ENCODE data around the gene CTSZ. TPM values are rescaled to one million over a fixed set of nuclear protein-coding genes. Genes with fewer than 3 reads are reported as not detected.

CTSZ gene
- total RNA-seq, 1 experiment from 2014 or later, result 26.3 TPM

GRCh38 chr20:59042151-59042795, 35.2 kb upstream of the CTSZ start, which contains the start of gene PRELID3B (continued):
- TF ChIP-seq E2F4 (CRISPR knock-in tag; IDR thresholded peaks at IDR 0.05; ENCODE audit: borderline replicate concordance, low read depth), result no peak
- TF ChIP-seq MYBL2 (CRISPR knock-in tag; IDR thresholded peaks at IDR 0.05), result peak; percentile 62; the same call in 1 of the 2 replicates
- no peak for TF ChIP-seq TEAD1 (CRISPR knock-in tag; IDR thresholded peaks at IDR 0.05)
- 0 out of 2 replicates have a peak, but pooled peaks have one; percentile 60 for TF ChIP-seq AFF4 (CRISPR knock-in tag; IDR thresholded peaks at IDR 0.05; ENCODE audit: borderline replicate concordance)
- TF ChIP-seq NR3C1 (CRISPR knock-in tag; conservative IDR thresholded peaks at IDR 0.05; ENCODE audit: low read depth), result no peak
- TF ChIP-seq USF1 (CRISPR knock-in tag; IDR thresholded peaks at IDR 0.05), result peak; percentile 49; the same call in 1 of the 2 replicates
- 0 out of 2 replicates have a peak, but pooled peaks have one; percentile 42 for TF ChIP-seq ZNF317 (CRISPR knock-in tag; IDR thresholded peaks at IDR 0.05; ENCODE audit: borderline replicate concordance, low read depth)
- TF ChIP-seq ZNF425 (CRISPR knock-in tag; conservative IDR thresholded peaks at IDR 0.05), result no peak
- no peak for TF ChIP-seq ZMAT4 (CRISPR knock-in tag; IDR thresholded peaks at IDR 0.05)
- TF ChIP-seq ZNF416 (CRISPR knock-in tag; IDR thresholded peaks at IDR 0.05), result no peak
- 0 out of 2 replicates have a peak, but pooled peaks have one; percentile 83 for TF ChIP-seq CREB1 (CRISPR knock-in tag; IDR thresholded peaks at IDR 0.05)
- TF ChIP-seq SMAD3 (CRISPR knock-in tag; IDR thresholded peaks at IDR 0.05; ENCODE audit: borderline replicate concordance), result peak; percentile 82
- TF ChIP-seq GRHL2 (CRISPR knock-in tag; IDR thresholded peaks at IDR 0.05; ENCODE audit: insufficient replicate concordance, severe bottlenecking), result no peak
- TF ChIP-seq ESRRA (CRISPR knock-in tag; IDR thresholded peaks at IDR 0.05; ENCODE audit: borderline replicate concordance), result peak; percentile 89; the same call in 1 of the 2 replicates
- no peak for TF ChIP-seq OVOL2 (CRISPR knock-in tag; IDR thresholded peaks at IDR 0.05; ENCODE audit: borderline replicate concordance)
- no peak for TF ChIP-seq ATF6 (CRISPR knock-in tag; IDR thresholded peaks at IDR 0.05)
- TF ChIP-seq FOXK1 (CRISPR knock-in tag; IDR thresholded peaks at IDR 0.05), result peak; percentile 54; the same call in 1 of the 2 replicates
- peak; percentile 75; the same call in 1 of the 2 replicates for TF ChIP-seq RELA (CRISPR knock-in tag; IDR thresholded peaks at IDR 0.05; ENCODE audit: borderline replicate concordance)
- TF ChIP-seq TCF7 (CRISPR knock-in tag; IDR thresholded peaks at IDR 0.05; ENCODE audit: low read depth), result no peak
- no peak for TF ChIP-seq AR (CRISPR knock-in tag; IDR thresholded peaks at IDR 0.05)
- 0 out of 2 replicates have a peak, but pooled peaks have one; percentile 18 for TF ChIP-seq E2F5 (CRISPR knock-in tag; IDR thresholded peaks at IDR 0.05)
